A549 treated with AZD9567 at 1 μM for 4 hours (cell line): Measurements from ENCODE around the gene PNISR. TPM values are rescaled to one million over a fixed set of nuclear protein-coding genes. Genes with fewer than 3 reads are reported as not detected.

Experiments
- total RNA-seq: library from RNA; stranded (reverse); fragments of 200-300 nt; extraction: Qiagen RNA extraction; gene quantifications from 5 replicates; pipeline ENCODE4 v1.2.3, GENCODE V29; 2022; ENCODE audit not compliant: insufficient read depth

The PNISR gene
- 21.8 to 31.7 TPM (median 31.0 TPM) in 5 replicates for total RNA-seq

DNA sequence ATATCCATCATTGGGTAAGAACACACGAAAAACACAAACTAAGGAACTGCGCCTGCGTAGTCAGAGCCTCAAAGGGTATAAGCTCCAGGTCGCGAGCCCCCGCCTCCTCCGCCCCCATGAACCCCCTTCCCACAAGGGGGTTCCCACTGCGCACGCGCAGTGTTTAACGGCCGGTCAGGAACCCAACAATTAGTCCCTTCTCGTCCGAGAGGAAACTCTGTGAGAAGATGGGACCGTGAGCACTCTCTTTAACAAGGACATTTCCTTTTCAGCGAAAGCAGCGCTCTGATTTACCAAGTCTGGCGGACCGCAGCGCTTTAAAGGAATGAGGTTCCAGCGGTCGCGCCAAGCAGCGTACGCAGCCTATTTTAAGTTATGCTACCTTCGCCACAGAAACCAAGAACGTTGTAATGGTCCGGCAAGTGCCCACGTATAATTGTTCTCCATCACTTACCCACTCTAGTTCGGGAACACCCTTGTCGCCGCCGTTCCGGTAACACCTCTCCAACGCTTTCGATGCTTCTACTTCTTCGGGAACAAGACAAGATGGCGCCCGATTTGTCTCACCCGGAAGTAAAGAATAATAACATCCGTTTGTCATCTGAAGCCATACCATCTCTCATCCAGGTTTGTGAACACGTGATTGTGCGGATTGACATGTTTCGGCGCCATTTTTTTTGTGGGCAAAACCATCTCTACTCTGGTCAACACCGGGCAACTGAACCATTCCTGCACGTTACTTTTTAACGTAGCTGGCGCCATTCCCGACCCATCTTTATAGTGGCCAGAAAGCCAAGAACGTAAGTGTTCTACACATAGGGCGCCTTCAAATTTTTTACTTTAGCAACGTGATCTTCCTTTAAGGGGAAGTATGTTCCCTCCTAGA is at the start of gene PNISR:
PNISR (minus strand) TSS at position 548 of the 886 bp plus-strand sequence. CDS start 10,649 bp downstream, outside the sequence.

DNA sequence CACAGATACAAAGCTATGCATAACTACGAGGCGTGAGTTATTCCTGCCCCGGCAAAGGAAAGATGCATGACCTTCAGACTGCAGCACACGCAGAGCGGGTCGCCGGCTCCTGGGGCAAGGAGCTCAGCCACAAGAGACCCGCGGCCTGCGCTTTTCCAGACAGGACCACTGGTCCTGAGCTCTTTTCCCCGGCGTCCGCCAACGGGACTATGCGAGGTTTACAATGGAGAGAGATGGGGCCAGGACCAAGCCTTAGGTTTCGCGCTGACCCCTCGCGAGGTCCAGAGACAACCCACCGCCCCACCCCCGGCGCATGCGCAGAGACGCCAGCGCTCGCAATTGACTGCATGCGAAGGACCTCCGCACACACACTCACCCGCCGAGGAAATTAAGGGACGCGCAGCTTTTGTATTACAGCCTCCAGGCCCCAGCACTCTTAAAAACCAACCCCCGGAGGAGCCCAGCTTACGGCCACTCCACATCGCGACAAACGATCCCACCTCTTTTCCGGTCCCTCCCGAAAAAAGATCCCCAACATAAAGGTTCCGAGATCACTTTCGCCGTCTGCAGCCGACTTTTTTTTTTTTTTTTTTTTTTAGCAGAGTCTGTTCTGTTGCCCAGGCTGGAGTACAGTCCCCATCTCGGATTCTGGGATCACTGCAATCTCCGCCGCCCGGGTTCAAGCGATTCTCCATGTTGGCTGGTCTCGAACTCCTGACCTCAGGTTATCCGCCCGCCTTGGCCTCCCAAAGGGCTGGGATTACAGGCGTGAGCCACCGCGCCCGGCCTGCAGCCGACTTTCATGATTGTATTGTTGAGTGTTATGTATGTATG is 31.2 kb downstream of the PNISR start, which contains the start of gene COQ3:
COQ3 (minus strand) TSS at position 498 of the 834 bp plus-strand sequence; CDS start at position 482, 16 bp downstream.

GRCh38 chr6:99349171-99350141 is 75.7 kb downstream of the PNISR start, which contains the start of gene FAXC:
FAXC (minus strand) TSS chr6:99349674; CDS start chr6:99349372, 302 bp downstream.

Other genes starting within 250 kb of the PNISR start
- 4.6 to 5.9 TPM (median 5.5 TPM) in 5 replicates for gene FAXC, start 75.6 kb downstream of the PNISR start, total RNA-seq
- 10.0 to 10.8 TPM (median 10.6 TPM) in 5 replicates for gene COQ3, start 31.1 kb downstream of the PNISR start, total RNA-seq
- 5.0 to 9.0 TPM (median 6.4 TPM) in 5 replicates for gene USP45, start 90.1 kb upstream of the PNISR start, total RNA-seq
- 27.4 to 47.9 TPM (median 29.7 TPM) in 5 replicates for gene CCNC, start 143.4 kb upstream of the PNISR start, total RNA-seq
- 0.90 to 0.99 TPM (median 0.95 TPM) in 4 of 5 replicates, not detected in the other for gene PRDM13, start 181.5 kb upstream of the PNISR start, total RNA-seq